B cell (primary cell): ENCODE measurements around the gene ADAMTS2. TPM values are rescaled to one million over a fixed set of nuclear protein-coding genes. Genes with fewer than 3 reads are reported as not detected.

Source experiments
- ATAC-seq: fragments of 200-7000 bp; cut with Tn5 transposase; one replicate; pipeline ENCODE4 v1.10.0; 2021; ENCODE audit warnings: low read depth, mild to moderate bottlenecking, moderate number of reproducible peaks, moderate library complexity
- CTCF ChIA-PET: fragments of 350-600 bp; sonication (Branson Sonifier 250); formaldehyde crosslinking; loops from one replicate; lab custom pipeline; 2021; ENCODE audit warnings: antibody characterized with exemption, inconsistent platforms; lab: Charles Lee
- POLR2A ChIA-PET: fragments of 350-600 bp; sonication (Branson Sonifier 250); formaldehyde crosslinking; loops from one replicate; lab custom pipeline; 2021; ENCODE audit warnings: antibody characterized with exemption; lab: Charles Lee
- DNase-seq: peaks from one replicate; pipeline ENCODE4 v3.0.0; 2013
- H2AFZ ChIP-seq: 2 replicates; pipeline ENCODE4 v1.6.1; 2012; ENCODE audit warnings: mild to moderate bottlenecking, low read depth, low read length; ENCODE audit not compliant: insufficient read depth, poor library complexity, severe bottlenecking
- H3K27ac ChIP-seq, 2 donors: 1 replicate in 1 of 2; 2 replicates in 1 of 2; pipeline ENCODE4 v1.5.1; 2012 to 2013; ENCODE audit warnings: low read length in 2 of 2, mild to moderate bottlenecking in 2 of 2, moderate library complexity in 1 of 2
- H3K27me3 ChIP-seq, 4 experiments: fragments of 200-600 bp in 1 of 4; sonication (generic) in 1 of 4; replicated peaks in 1 of 4; 1 replicate in 2 of 4; 2 replicates in 2 of 4; pipeline versions ENCODE4 v1.6.1 to v1.7.0; 2013 to 2016; ENCODE audit warnings: low read length in 3 of 4, mild to moderate bottlenecking in 2 of 4, mixed read lengths in 1 of 4, moderate library complexity in 1 of 4; ENCODE audit not compliant: insufficient read depth in 4 of 4, control insufficient read depth in 3 of 4; ENCODE audit errors: control extremely low read depth in 1 of 4
- H3K36me3 ChIP-seq, 2 experiments: replicated peaks in 1 of 2; 1 replicate in 1 of 2; 2 replicates in 1 of 2; pipeline versions ENCODE4 v1.6.1 to v1.7.1; 2013; ENCODE audit warnings: low read length in 1 of 2; ENCODE audit not compliant: insufficient read depth in 2 of 2, control insufficient read depth in 1 of 2; ENCODE audit errors: control extremely low read depth in 1 of 2, extremely low read depth in 1 of 2
- H3K4me1 ChIP-seq, 2 donors: fragments of 200-600 bp in 1 of 2; sonication (generic) in 1 of 2; 1 replicate in 1 of 2; 2 replicates in 1 of 2; pipeline versions ENCODE4 v1.5.1 to v1.6.1; 2013 to 2017; ENCODE audit warnings: low read length in 2 of 2; ENCODE audit not compliant: control insufficient read depth in 2 of 2, insufficient read depth in 2 of 2
- H3K4me2 ChIP-seq: replicated peaks from 2 replicates; pipeline ENCODE3; 2012; ENCODE audit warnings: mild to moderate bottlenecking, low read depth, low read length; ENCODE audit not compliant: poor library complexity, severe bottlenecking
- H3K4me3 ChIP-seq, 5 experiments: fragments of 200-600 bp in 1 of 5; sonication (generic) in 1 of 5; 1 replicate in 3 of 5; 2 replicates in 2 of 5; pipeline versions ENCODE4 v1.5.1 to v1.7.0; 2011 to 2016; ENCODE audit warnings: low read length in 4 of 5, mild to moderate bottlenecking in 4 of 5, low read depth in 2 of 5, control low read depth in 1 of 5, moderate library complexity in 1 of 5; ENCODE audit not compliant: insufficient read depth in 1 of 5; ENCODE audit errors: control extremely low read depth in 1 of 5, extremely low read depth in 1 of 5
- H3K79me2 ChIP-seq: fragments of 200-600 bp; sonication (generic); one replicate; pipeline ENCODE4 v1.6.0; 2016; ENCODE audit warnings: low read length; ENCODE audit not compliant: control insufficient read depth, insufficient read depth
- H3K9ac ChIP-seq: fragments of 200-600 bp; sonication (generic); 2 replicates; pipeline ENCODE4 v1.6.1; 2017; ENCODE audit warnings: mild to moderate bottlenecking, low read length, moderate library complexity
- H3K9me3 ChIP-seq, 3 donors: one replicate each; pipeline versions ENCODE4 v1.6.1 to v1.7.1; 2013; ENCODE audit warnings: low read length in 2 of 3; ENCODE audit not compliant: control insufficient read depth in 2 of 3, insufficient read depth in 1 of 3; ENCODE audit errors: control extremely low read depth in 1 of 3
- H4K20me1 ChIP-seq: 2 replicates; pipeline ENCODE4 v1.6.0; 2012; ENCODE audit warnings: mild to moderate bottlenecking, low read length; ENCODE audit not compliant: insufficient read depth, control insufficient read depth, poor library complexity, severe bottlenecking
- H3K27ac Mint-ChIP-seq: one replicate; pipeline ENCODE4 v1.8.0; 2021; ENCODE audit warnings: mixed read lengths
- H3K27me3 Mint-ChIP-seq: one replicate; pipeline ENCODE4 v1.8.0; 2021; ENCODE audit warnings: mixed read lengths
- H3K4me1 Mint-ChIP-seq: one replicate; pipeline ENCODE4 v1.8.0; 2021; ENCODE audit warnings: mixed read lengths
- H3K4me3 Mint-ChIP-seq: one replicate; pipeline ENCODE4 v1.8.0; 2021; ENCODE audit warnings: mixed read lengths
- H3K9me3 Mint-ChIP-seq: one replicate; pipeline ENCODE4 v1.8.0; 2022; ENCODE audit warnings: mixed read lengths; ENCODE audit not compliant: insufficient read depth
- EZH2 ChIP-seq: IDR thresholded peaks from 2 replicates; pipeline ENCODE4 v1.6.1; 2012; ENCODE audit warnings: borderline replicate concordance, low read depth, mild to moderate bottlenecking, moderate library complexity, low read length; ENCODE audit not compliant: insufficient read depth, poor library complexity, severe bottlenecking
- WGBS: methylation state at CpG from one replicate; pipeline ENCODE4 v1.1.5; 2013; ENCODE audit warnings: missing lambda C conversion rate; ENCODE audit not compliant: insufficient coverage; 5-methylcytosine and 5-hydroxymethylcytosine counted together
- intact Hi-C: fragments of 100-400 bp; cut with micrococcal nuclease; formaldehyde crosslinking; loops from one replicate; pipeline ENCODE4 v1.10.0; 2022
- polyA plus RNA-seq: library from polyadenylated mRNA; depleted of rRNA; stranded (reverse); fragments of >200 nt; gene quantifications from 2 replicates; pipeline ENCODE4 v1.2.3, GENCODE V29; 2012
- total RNA-seq, 2 donors: library from RNA; stranded (reverse); fragments of 120-200 nt in 1 of 2; gene quantifications; 1 replicate in 1 of 2; 2 replicates in 1 of 2; pipeline versions ENCODE4 v1.2.3 to v1.2.4, GENCODE V29; 2013 to 2022
- TF ChIP-seq, protein P1 (sequence below): fragments of 200-600 bp; IDR thresholded peaks from one replicate; pipeline ENCODE4 v1.8.0; 2022; ENCODE audit warnings: antibody characterized with exemption, mild to moderate bottlenecking

Gene ADAMTS2
- total and polyA plus RNA-seq, 2 donors (not counting 1 experiment from before 2014, with no cell fraction given) = not detected

DNA sequence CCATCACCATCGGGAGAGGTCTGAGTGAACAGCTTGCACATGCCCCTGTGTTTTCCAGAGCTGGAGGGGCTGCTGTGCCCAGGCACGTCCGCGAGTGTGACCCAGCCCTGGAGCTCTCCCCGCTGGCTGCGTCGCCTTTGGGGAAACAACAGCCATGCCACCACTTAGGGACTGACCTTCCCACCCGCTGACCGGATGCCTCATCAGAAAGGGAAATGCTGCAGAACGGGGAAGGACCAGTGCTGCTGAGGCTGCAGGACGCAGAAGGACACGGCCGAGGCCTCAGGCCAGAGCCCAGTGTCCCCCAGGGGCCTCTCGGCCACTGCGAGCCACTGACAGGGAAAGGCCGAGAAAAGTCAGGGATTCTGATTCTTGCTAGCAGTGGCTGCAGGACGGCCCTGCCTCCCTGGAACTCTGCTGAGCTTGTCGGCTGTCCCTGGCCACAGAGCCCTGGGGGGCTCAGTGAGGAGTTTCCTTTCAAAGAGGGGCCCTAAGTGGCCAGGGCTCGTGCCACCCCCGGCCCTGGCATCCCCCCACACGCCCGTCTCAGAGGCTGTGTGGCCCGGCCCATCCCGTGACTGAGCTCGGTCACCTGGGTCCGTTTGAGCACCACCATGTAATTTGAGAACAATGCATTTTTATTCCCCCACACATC, 154.3 kb downstream of the ADAMTS2 start:
- 87% methylated on average over 18 of the region's 26 CpGs for WGBS

DNA sequence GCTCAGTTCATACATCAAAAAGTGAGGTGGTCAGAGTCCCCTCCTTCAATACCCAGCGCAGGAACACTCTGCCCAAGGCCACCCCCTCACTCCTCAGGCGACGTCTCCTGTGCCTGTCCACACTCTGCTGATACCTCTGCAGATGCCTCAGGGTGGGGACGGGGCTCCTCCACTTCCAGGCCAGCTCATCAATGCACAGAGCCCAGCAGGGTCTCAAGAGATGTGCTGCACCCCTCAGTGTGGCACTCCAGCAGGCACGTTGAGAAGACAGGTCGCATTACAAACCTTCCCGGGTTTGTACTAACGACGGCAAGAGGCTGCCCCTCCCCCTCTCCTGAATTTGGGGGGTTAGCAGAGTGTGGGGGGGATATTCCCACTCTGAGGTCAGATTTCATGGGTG, 156.6 kb downstream of the ADAMTS2 start:
- CTCF ChIA-PET = no interaction called here
- H2AFZ ChIP-seq = no peak overlapping the region
- no peaks in the 10 kb centered on the region for H3K27me3 ChIP-seq
- intact Hi-C loops = no loop called here
- no peaks in the 10 kb centered on the region for H3K36me3 ChIP-seq
- no peaks in the 10 kb centered on the region for H3K79me2 ChIP-seq
- no peaks in the 10 kb centered on the region for H3K9me3 Mint-ChIP-seq
- no peak for DNase-seq
- 92% methylated on average over 8 of the region's 9 CpGs for WGBS
- no peak overlapping the region for H3K4me2 ChIP-seq
- H4K20me1 ChIP-seq = no peaks in the 10 kb centered on the region
- no peak overlapping the region for H3K4me3 ChIP-seq
- H3K27me3 Mint-ChIP-seq = peaks cover 6% of the 10 kb centered on the region
- no peak overlapping the region for H3K4me3 Mint-ChIP-seq
- POLR2A ChIA-PET = no interaction called here
- no peak for ATAC-seq
- TF ChIP-seq, protein P1, sequence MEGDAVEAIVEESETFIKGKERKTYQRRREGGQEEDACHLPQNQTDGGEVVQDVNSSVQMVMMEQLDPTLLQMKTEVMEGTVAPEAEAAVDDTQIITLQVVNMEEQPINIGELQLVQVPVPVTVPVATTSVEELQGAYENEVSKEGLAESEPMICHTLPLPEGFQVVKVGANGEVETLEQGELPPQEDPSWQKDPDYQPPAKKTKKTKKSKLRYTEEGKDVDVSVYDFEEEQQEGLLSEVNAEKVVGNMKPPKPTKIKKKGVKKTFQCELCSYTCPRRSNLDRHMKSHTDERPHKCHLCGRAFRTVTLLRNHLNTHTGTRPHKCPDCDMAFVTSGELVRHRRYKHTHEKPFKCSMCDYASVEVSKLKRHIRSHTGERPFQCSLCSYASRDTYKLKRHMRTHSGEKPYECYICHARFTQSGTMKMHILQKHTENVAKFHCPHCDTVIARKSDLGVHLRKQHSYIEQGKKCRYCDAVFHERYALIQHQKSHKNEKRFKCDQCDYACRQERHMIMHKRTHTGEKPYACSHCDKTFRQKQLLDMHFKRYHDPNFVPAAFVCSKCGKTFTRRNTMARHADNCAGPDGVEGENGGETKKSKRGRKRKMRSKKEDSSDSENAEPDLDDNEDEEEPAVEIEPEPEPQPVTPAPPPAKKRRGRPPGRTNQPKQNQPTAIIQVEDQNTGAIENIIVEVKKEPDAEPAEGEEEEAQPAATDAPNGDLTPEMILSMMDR = no peak
- H3K4me1 ChIP-seq = no peaks in the 10 kb centered on the region
- no peak overlapping the region for H3K9ac ChIP-seq
- no peak overlapping the region for H3K27ac Mint-ChIP-seq
- H3K4me1 Mint-ChIP-seq = no peaks in the 10 kb centered on the region
- H3K9me3 ChIP-seq = peaks cover 0 to 4% (median 0%) of the 10 kb centered on the region in 3 donors
- no peak overlapping the region for H3K27ac ChIP-seq

More for the DNA sequence above, 154.3 kb downstream of the ADAMTS2 start:
- Mint-ChIP-seq H3K9me3 (no peaks in the 10 kb centered on the region), H3K27me3 (no peaks in the 10 kb centered on the region), H3K27ac (no peak overlapping the region), H3K4me1 (no peaks in the 10 kb centered on the region), H3K4me3 (no peak overlapping the region)
- ChIA-PET CTCF (no interaction called here), POLR2A (no interaction called here)
- H3K9me3 ChIP-seq = no peaks in the 10 kb centered on the region
- no peaks in the 10 kb centered on the region for H3K36me3 ChIP-seq
- ATAC-seq (no peak), DNase-seq (no peak)
- no peaks in the 10 kb centered on the region for H3K27me3 ChIP-seq
- H3K4me2 ChIP-seq = no peak overlapping the region
- H3K4me1 ChIP-seq = no peaks in the 10 kb centered on the region
- H3K9ac ChIP-seq = no peak overlapping the region
- no peak overlapping the region for H3K4me3 ChIP-seq
- no peaks in the 10 kb centered on the region for H4K20me1 ChIP-seq
- no peak overlapping the region for H2AFZ ChIP-seq
- intact Hi-C loops = no loop called here
- TF ChIP-seq, protein P1 = no peak
- TF ChIP-seq EZH2 = no peak
- H3K79me2 ChIP-seq = no peaks in the 10 kb centered on the region
- no peak overlapping the region for H3K27ac ChIP-seq
